IMR-90 (cell line): Measurements from ENCODE around the gene NPEPL1. TPM values are rescaled to one million over a fixed set of nuclear protein-coding genes. Genes with fewer than 3 reads are reported as not detected.

Experiments used
- ATAC-seq: fragments of 200-7000 bp; cut with Tn5 transposase; 2 replicates; pipeline ENCODE4 v1.9.1; 2020; ENCODE audit warnings: low read depth, mild to moderate bottlenecking, moderate library complexity
- BruUV-seq: library from RNA; stranded (reverse); fragments of 400-500 nt; replicated peaks from 2 replicates; lab custom pipeline; 2021; lab: Mats Ljungman, UMichigan
- CTCF ChIA-PET: fragments of 300-600 bp; formaldehyde crosslinking; extraction: SDS; loops from one replicate; lab custom pipeline; 2021; ENCODE audit warnings: antibody characterized with exemption; lab: Yijun Ruan, JAX
- POLR2A ChIA-PET: fragments of 300-600 bp; sonication (Branson Sonifier 250); formaldehyde crosslinking; loops from one replicate; lab custom pipeline; 2022; ENCODE audit warnings: antibody characterized with exemption; ENCODE audit not compliant: unreplicated experiment; lab: Charles Lee
- DNase-seq: peaks from one replicate; pipeline ENCODE4 v3.0.0; 2013
- H2AFZ ChIP-seq: replicated peaks from 2 replicates; pipeline ENCODE3; 2013; ENCODE audit warnings: low read length, mild to moderate bottlenecking; ENCODE audit not compliant: poor library complexity
- H2AK5ac ChIP-seq: 2 replicates; pipeline ENCODE4 v1.6.1; 2013; ENCODE audit warnings: low read depth, low read length, inconsistent platforms
- H2AK9ac ChIP-seq: replicated peaks from 2 replicates; pipeline ENCODE3; 2013; ENCODE audit warnings: mild to moderate bottlenecking, low read depth, low read length, moderate library complexity; ENCODE audit not compliant: poor library complexity
- H2BK120ac ChIP-seq: 2 replicates; pipeline ENCODE4 v1.6.1; 2013; ENCODE audit warnings: low read depth, low read length, inconsistent platforms
- H2BK15ac ChIP-seq: 3 replicates; pipeline ENCODE4 v1.6.1; 2013; ENCODE audit warnings: low read depth, low read length, inconsistent platforms
- H2BK20ac ChIP-seq: 2 replicates; pipeline ENCODE4 v1.6.1; 2013; ENCODE audit warnings: low read depth, mild to moderate bottlenecking, inconsistent platforms, low read length, moderate library complexity
- H2BK5ac ChIP-seq: 2 replicates; pipeline ENCODE4 v1.6.1; 2013; ENCODE audit warnings: mild to moderate bottlenecking, low read depth, low read length, inconsistent platforms; ENCODE audit not compliant: poor library complexity, severe bottlenecking
- H3K14ac ChIP-seq: replicated peaks from 2 replicates; pipeline ENCODE4 v1.6.1; 2013; ENCODE audit warnings: low read depth, low read length, inconsistent platforms
- H3K18ac ChIP-seq: 2 replicates; pipeline ENCODE4 v1.6.1; 2013; ENCODE audit warnings: low read depth, low read length, control low read depth
- H3K23ac ChIP-seq: 2 replicates; pipeline ENCODE4 v1.6.1; 2013; ENCODE audit warnings: low read depth, low read length, inconsistent platforms
- H3K27ac ChIP-seq: 2 replicates; pipeline ENCODE4 v1.5.1; 2013; ENCODE audit warnings: mild to moderate bottlenecking, control low read depth, low read length; ENCODE audit not compliant: insufficient read depth
- H3K27me3 ChIP-seq: 2 replicates; pipeline ENCODE4 v1.6.1; 2013; ENCODE audit warnings: low read length; ENCODE audit not compliant: control insufficient read depth, insufficient read depth
- H3K36me3 ChIP-seq: 2 replicates; pipeline ENCODE4 v1.6.1; 2013; ENCODE audit warnings: low read length, mixed read lengths; ENCODE audit not compliant: control insufficient read depth, insufficient read depth
- H3K4ac ChIP-seq: 2 replicates; pipeline ENCODE4 v1.6.1; 2013; ENCODE audit warnings: low read depth, low read length, inconsistent platforms
- H3K4me1 ChIP-seq: 2 replicates; pipeline ENCODE4 v1.6.1; 2013; ENCODE audit warnings: low read length, mixed read lengths; ENCODE audit not compliant: control insufficient read depth, insufficient read depth
- H3K4me2 ChIP-seq: 2 replicates; pipeline ENCODE4 v1.6.1; 2013; ENCODE audit warnings: low read depth, mild to moderate bottlenecking, control low read depth, low read length, moderate library complexity
- H3K4me3 ChIP-seq: 2 replicates; pipeline ENCODE4 v1.5.1; 2013; ENCODE audit warnings: low read depth, mild to moderate bottlenecking, control low read depth, low read length, moderate library complexity; ENCODE audit not compliant: insufficient read depth
- H3K56ac ChIP-seq: 2 replicates; pipeline ENCODE4 v1.6.1; 2013; ENCODE audit warnings: low read length, inconsistent platforms; ENCODE audit not compliant: insufficient read depth; ENCODE audit errors: extremely low read depth
- H3K79me1 ChIP-seq, 2 experiments: 2 replicates each; pipeline ENCODE4 v1.6.1; 2013; ENCODE audit warnings: low read length in 2 of 2, inconsistent platforms in 1 of 2, low read depth in 1 of 2
- H3K9ac ChIP-seq: 2 replicates; pipeline ENCODE4 v1.6.1; 2013; ENCODE audit warnings: low read depth, low read length, control low read depth
- H3K9me1 ChIP-seq: 2 replicates; pipeline ENCODE4 v1.6.1; 2013; ENCODE audit warnings: low read length, inconsistent platforms; ENCODE audit not compliant: insufficient read depth
- H3K9me3 ChIP-seq: 2 replicates; pipeline ENCODE4 v1.6.1; 2013; ENCODE audit warnings: low read length; ENCODE audit not compliant: control insufficient read depth, insufficient read depth
- H4K20me1 ChIP-seq: 2 replicates; pipeline ENCODE4 v1.6.1; 2013; ENCODE audit warnings: low read length, inconsistent platforms; ENCODE audit not compliant: insufficient read depth
- H4K5ac ChIP-seq: 2 replicates; pipeline ENCODE4 v1.6.1; 2013; ENCODE audit warnings: mild to moderate bottlenecking, low read depth, low read length, control low read depth
- H4K8ac ChIP-seq, 2 experiments: 2 replicates each; pipeline ENCODE4 v1.6.1; 2013; ENCODE audit warnings: low read depth in 2 of 2, low read length in 2 of 2, control low read depth in 1 of 2, inconsistent platforms in 1 of 2
- H4K91ac ChIP-seq: 2 replicates; pipeline ENCODE4 v1.6.1; 2013; ENCODE audit warnings: low read depth, low read length, inconsistent platforms; ENCODE audit not compliant: insufficient read depth
- CHD1 ChIP-seq: IDR thresholded peaks from 2 replicates; pipeline ENCODE4 v1.6.1; 2012; ENCODE audit warnings: low read depth, low read length, improper control_type of control experiment
- FOS ChIP-seq: fragments of 150-350 bp; IDR thresholded peaks from 2 replicates; pipeline ENCODE4 v1.6.1; 2016; ENCODE audit warnings: low read depth, low read length
- MAFK ChIP-seq: IDR thresholded peaks from 2 replicates; pipeline ENCODE4 v1.6.1; 2012; ENCODE audit warnings: low read depth, low read length, improper control_type of control experiment
- NFE2L2 ChIP-seq: fragments of 150-350 bp; IDR thresholded peaks from 2 replicates; pipeline ENCODE4 v1.6.1; 2016; ENCODE audit warnings: low read depth, mild to moderate bottlenecking, low read length
- POLR2A ChIP-seq: IDR thresholded peaks from 2 replicates; pipeline ENCODE4 v1.6.1; 2012; ENCODE audit warnings: mild to moderate bottlenecking, low read depth, low read length
- RAD21 ChIP-seq: IDR thresholded peaks from 2 replicates; pipeline ENCODE4 v1.6.1; 2012; ENCODE audit warnings: low read length, improper control_type of control experiment
- RCOR1 ChIP-seq: IDR thresholded peaks from 2 replicates; pipeline ENCODE4 v1.6.1; 2012; ENCODE audit warnings: mild to moderate bottlenecking, low read length, improper control_type of control experiment; ENCODE audit not compliant: insufficient replicate concordance
- RFX5 ChIP-seq: IDR thresholded peaks from 2 replicates; pipeline ENCODE4 v1.8.0; 2012; ENCODE audit warnings: low read depth, mild to moderate bottlenecking, low read length, moderate library complexity
- WGBS, 2 experiments: methylation state at CpG; one replicate each; pipeline versions ENCODE4 v1.1.5 to v1.1.7; 2013; ENCODE audit warnings: missing lambda C conversion rate in 2 of 2; ENCODE audit not compliant: insufficient read length in 1 of 2; ENCODE audit errors: extremely low coverage in 2 of 2; 5-methylcytosine and 5-hydroxymethylcytosine counted together
- dilution Hi-C: fragments of 300-500 bp; cut with HindIII; formaldehyde crosslinking; loops from one replicate; pipeline ENCODE4 v1.14.3; 2018; ENCODE audit warnings: low sequenced_read_pairs; ENCODE audit not compliant: unreplicated experiment
- in situ Hi-C: fragments of 300-500 bp; cut with MboI; formaldehyde crosslinking; loops from 3 replicates; pipeline ENCODE4 v1.14.3; 2019; ENCODE audit warnings: low sequenced_read_pairs, inconsistent platforms, mixed read lengths
- intact Hi-C: fragments of 100-400 bp; cut with micrococcal nuclease; formaldehyde crosslinking; loops from 2 replicates; pipeline ENCODE4 v1.10.0; 2022
- polyA plus RNA-seq, 3 experiments: library from polyadenylated mRNA; depleted of rRNA; stranded (reverse); fragments of >200 nt; gene quantifications; 2 replicates each; pipeline ENCODE4 v1.2.3, GENCODE V29; 2012; ENCODE audit warnings: low replicate concordance in 1 of 3
- total RNA-seq: library from RNA; depleted of rRNA; stranded (reverse); fragments of >200 nt; gene quantifications from 2 replicates; pipeline ENCODE4 v1.2.3, GENCODE V29; 2012
- TF ChIP-seq, protein P1 (sequence below): fragments of 150-350 bp; IDR thresholded peaks from 2 replicates; pipeline ENCODE4 v1.6.1; 2016; ENCODE audit warnings: low read depth, mild to moderate bottlenecking, low read length, moderate library complexity, borderline replicate concordance
- TF ChIP-seq, protein P2 (sequence below): conservative IDR thresholded peaks from 2 replicates; pipeline ENCODE4 v1.5.1; 2012; ENCODE audit warnings: mild to moderate bottlenecking, low read depth, low read length, improper control_type of control experiment
- TF ChIP-seq, protein P3 (sequence below): fragments of 150-350 bp; IDR thresholded peaks from 2 replicates; pipeline ENCODE4 v1.6.1; 2017; ENCODE audit warnings: mild to moderate bottlenecking, antibody characterized with exemption, low read length, low read depth

Gene NPEPL1
- total and polyA plus RNA-seq, 2 of the 4 experiments (the other 2 are of a cell fraction) = 6.3 to 10.4 TPM

DNA sequence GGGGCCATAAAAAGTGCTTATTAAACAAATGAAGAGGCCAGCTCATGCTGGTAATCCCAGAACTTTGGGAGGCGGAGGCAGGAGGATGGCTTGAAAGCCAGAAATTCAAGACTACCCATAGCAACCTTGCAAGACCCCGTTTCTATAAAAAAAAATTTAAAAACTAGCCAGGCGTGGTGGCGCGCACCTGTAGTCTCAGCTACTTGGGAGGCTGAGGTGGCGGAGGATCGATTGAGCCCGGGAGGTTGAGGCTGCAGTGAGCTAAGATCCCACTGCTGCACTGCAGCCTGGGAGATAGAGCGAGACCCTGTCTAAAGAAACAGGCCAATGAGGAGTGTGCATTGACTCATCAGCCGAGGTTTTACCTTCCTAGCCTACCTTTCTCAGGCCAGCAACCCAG is 15.2 kb downstream of the NPEPL1 start:
- no peak overlapping the region for H3K23ac ChIP-seq
- H3K4me2 ChIP-seq = no peak overlapping the region
- no peak overlapping the region for H3K56ac ChIP-seq
- H3K9me3 ChIP-seq = no peaks in the 10 kb centered on the region
- no peaks in the 10 kb centered on the region for H3K27me3 ChIP-seq
- H4K5ac ChIP-seq = no peak overlapping the region
- ChIA-PET CTCF (no interaction called here), POLR2A (no interaction called here)
- no peak overlapping the region for H3K9ac ChIP-seq
- TF ChIP-seq POLR2A (no peak), FOS (no peak), MAFK (no peak), NFE2L2 (no peak), CHD1 (no peak), RFX5 (no peak), RAD21 (no peak), RCOR1 (no peak)
- TF ChIP-seq, protein P1, sequence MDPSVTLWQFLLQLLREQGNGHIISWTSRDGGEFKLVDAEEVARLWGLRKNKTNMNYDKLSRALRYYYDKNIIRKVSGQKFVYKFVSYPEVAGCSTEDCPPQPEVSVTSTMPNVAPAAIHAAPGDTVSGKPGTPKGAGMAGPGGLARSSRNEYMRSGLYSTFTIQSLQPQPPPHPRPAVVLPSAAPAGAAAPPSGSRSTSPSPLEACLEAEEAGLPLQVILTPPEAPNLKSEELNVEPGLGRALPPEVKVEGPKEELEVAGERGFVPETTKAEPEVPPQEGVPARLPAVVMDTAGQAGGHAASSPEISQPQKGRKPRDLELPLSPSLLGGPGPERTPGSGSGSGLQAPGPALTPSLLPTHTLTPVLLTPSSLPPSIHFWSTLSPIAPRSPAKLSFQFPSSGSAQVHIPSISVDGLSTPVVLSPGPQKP = no peak
- TF ChIP-seq, protein P2, sequence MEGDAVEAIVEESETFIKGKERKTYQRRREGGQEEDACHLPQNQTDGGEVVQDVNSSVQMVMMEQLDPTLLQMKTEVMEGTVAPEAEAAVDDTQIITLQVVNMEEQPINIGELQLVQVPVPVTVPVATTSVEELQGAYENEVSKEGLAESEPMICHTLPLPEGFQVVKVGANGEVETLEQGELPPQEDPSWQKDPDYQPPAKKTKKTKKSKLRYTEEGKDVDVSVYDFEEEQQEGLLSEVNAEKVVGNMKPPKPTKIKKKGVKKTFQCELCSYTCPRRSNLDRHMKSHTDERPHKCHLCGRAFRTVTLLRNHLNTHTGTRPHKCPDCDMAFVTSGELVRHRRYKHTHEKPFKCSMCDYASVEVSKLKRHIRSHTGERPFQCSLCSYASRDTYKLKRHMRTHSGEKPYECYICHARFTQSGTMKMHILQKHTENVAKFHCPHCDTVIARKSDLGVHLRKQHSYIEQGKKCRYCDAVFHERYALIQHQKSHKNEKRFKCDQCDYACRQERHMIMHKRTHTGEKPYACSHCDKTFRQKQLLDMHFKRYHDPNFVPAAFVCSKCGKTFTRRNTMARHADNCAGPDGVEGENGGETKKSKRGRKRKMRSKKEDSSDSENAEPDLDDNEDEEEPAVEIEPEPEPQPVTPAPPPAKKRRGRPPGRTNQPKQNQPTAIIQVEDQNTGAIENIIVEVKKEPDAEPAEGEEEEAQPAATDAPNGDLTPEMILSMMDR = no peak
- TF ChIP-seq, protein P3, sequence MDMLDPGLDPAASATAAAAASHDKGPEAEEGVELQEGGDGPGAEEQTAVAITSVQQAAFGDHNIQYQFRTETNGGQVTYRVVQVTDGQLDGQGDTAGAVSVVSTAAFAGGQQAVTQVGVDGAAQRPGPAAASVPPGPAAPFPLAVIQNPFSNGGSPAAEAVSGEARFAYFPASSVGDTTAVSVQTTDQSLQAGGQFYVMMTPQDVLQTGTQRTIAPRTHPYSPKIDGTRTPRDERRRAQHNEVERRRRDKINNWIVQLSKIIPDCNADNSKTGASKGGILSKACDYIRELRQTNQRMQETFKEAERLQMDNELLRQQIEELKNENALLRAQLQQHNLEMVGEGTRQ = no peak
- H3K36me3 ChIP-seq = peaks cover 12% of the 10 kb centered on the region
- ATAC-seq (no peak), DNase-seq (no peak)
- no peak overlapping the region for H4K91ac ChIP-seq
- no peak overlapping the region for H2BK20ac ChIP-seq
- no peak overlapping the region for H3K4me3 ChIP-seq
- no peak overlapping the region for H2AK9ac ChIP-seq
- no peak overlapping the region for H2BK120ac ChIP-seq
- no CpG with 5 or more reads among the region's 10 CpGs for WGBS, 2 experiments
- no peak overlapping the region for H2BK5ac ChIP-seq
- H3K4ac ChIP-seq = no peak overlapping the region
- no peaks in the 10 kb centered on the region for H3K9me1 ChIP-seq
- H4K8ac ChIP-seq = no peak overlapping the region
- no peak overlapping the region for H2AK5ac ChIP-seq
- no peak overlapping the region for H3K27ac ChIP-seq
- no peaks in the 10 kb centered on the region for H3K79me1 ChIP-seq
- dilution Hi-C loops (no loop called here), in situ Hi-C loops (no loop called here), intact Hi-C loops (no loop called here)
- no peaks in the 10 kb centered on the region for H3K4me1 ChIP-seq
- H3K14ac ChIP-seq = no peak overlapping the region
- no peak overlapping the region for H2AFZ ChIP-seq
- no peak overlapping the region for H3K18ac ChIP-seq
- no peaks in the 10 kb centered on the region for H4K20me1 ChIP-seq
- no TSS peak for BruUV-seq
- no peak overlapping the region for H2BK15ac ChIP-seq
